ENCODE data around the gene COL25A1.

Gene COL25A1

DNA sequence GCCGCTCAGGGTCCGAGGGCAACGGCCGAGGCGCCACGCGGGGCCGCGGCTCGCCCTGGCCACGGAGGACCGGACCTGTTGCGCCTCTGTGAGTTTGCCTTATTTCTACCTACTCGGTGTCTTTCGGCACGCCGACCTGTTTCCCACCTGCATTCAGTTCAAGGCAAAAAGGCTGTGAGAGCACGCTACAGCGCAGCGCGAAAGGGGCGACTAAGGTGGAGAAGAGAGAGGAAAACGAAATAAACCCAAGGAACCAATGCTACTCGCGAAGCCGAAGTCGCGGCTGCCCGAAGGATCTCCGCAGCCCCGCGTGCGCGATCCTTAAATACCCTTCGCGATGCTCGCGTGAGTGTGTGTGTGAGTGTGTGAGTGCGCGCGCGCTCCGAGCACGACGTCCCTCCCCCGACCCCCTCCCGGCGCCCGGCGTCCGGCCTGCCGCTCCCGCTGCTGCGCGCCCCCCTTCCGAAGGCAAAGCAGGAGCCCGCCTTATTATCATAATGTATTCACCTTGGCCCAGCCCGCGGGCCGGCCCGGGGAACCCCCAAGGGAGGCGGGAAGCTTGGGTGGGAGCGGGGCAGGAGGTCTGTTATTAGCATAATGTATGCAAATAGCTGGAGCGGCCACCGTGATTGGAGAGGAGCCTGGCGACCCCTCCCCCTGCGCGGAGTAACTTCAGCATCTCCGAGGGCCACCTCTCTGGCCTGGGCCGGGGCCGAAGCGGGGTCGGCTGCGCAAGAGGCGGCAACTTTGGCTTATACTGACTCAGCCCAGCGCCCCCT is at the start of gene COL25A1:
TSS of gene COL25A1 (minus strand) at position 298 of the 779 bp plus-strand sequence.
- peak; percentile 28 for DNase-seq

DNA sequence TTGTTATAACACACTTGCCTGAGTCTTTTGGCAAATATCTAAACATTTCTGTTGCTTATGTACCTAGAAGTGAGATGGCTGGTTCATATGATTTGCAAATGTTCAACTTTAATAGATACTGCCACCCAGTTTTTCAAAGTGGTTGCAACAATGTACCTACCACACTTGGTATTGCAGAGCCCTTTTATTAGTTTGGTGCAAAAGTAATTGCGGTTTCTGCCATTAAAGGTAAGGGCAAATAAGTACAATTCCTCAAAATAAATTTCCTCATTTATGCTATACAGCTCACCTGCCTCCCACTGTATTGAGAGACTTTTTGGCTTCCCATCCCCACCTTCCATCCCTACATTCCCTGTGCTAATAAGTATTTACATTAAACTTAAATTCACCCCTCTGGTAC is 47.7 kb upstream of the COL25A1 start:
- no peak for DNase-seq

DNA sequence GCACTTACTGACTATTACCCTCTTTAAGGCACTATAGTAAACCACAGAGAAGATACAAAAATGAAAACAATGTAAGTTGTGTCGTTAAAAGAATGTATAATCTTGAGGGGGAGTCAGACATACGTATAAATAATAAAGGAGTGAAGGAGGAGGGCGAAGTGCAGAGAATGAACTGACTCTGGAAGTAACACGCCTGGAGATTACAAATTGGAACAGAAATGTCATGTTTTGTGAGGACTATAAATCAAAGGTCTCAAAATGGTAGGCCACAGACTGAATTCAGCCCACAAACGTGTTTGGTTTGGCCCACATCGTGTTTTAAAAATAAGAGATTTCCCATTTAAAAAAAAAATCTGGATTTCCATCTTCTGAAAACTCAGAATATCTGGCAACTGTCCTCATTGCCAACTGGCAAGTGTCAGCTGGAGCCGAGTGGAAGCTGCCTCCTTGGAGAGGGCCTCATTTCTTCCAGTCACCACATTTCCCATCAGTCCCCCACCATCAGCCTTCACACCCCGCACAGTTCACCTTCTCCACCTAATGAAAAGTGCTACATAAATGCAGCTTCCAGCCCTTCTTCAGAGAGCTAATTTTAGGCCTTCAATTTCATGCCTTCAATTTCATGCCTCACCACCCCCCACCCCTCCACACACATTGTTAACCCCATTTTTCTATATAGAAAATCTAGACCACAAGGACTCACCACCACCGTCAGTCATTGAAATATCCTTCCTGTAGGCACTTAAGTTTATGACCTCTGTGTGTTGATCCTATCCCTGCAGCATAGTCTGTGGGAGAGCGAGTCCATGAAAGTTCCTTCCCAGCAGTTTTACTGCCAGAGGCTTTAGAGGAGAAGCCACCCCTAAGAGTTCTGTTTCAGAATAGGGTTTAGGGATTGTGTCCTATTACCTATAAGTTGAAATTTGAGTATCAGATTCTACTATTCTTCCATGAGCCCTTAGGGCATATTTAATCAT is 32.0 kb upstream of the COL25A1 start:
- no peak for DNase-seq

DNA sequence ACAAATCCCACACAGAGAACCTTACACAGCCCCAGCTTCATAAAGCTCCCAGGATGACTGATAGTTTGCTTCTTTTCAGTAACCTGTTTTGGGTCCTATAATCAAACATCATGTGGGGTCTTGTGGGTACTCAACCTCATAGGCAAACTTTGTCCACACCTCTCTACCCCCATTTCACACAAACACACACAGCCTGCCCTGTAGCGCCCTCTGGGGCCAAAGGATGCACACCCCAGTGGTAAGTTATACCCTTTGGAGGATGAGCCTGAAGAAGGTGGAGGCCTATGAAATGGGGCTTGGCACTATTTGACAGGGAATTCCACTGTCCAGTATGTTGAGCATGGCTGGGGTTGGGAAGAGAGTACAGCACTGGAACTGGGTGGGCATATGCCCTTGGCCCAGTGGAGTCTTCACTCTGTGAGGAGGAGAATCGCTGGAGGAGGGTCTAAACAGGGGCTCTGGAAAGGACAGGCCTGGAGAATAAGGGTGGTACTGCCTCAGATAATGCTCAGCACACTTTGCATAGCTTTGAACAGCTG is 30.5 kb upstream of the COL25A1 start:
- DNase-seq, result no peak

DNA sequence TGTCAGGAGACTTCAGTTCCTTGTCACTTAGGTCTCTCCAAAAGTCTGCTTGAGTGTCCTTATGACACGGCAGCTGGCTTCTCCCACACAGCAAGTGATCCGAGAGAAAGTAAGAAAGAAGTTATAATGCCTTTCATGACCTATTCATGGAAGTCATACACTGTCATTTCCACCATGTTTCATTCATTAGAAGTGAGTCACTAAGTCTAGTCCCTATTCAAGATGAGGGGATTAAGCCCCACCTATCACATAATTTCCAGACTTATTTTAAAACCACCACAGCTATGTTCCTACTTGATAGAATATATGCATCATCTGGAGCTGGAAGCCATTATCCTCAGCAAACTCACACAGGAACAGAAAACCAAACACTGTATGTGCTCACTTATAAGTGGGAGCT is 25.2 kb upstream of the COL25A1 start:
- DNase-seq, result no peak

DNA sequence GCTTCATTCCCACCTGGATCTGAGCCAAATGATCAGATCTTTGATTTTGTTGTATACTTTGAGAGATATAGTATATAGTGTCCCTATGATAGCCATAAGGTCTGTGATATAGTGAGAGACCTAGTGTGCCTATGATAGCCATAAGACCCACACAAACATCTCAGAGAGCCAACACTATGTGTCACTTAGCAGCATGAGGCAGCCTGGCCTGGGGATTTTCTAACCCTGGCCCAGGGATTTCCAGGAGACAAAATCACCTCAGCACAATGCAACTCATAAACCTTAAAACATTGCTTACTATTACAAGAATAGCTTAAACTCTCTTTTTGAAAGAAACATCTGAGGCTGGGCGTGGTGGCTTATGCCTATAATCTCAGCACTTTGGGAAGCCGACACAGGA is 23.2 kb upstream of the COL25A1 start:
- no peak for DNase-seq

DNA sequence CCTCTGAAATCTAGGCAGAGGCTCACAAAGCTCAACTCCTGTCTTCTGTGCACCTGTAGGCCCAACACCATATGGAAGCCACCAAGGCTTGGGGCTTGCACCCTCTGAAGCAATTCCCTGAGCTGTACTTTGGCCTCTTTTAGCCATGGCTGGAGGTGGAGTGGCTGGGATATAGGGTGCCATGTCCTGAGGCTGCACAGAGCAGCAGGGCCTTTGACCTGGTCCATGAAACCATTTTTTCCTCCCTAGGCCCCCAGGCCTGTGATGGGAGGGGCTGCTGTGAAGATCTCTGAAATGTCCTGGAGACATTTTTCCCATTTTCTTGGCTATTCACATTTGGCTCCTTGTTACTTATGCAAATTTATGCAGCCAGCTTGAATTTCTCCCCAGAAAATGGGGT is 20.9 kb upstream of the COL25A1 start:
- no peak for DNase-seq

DNA sequence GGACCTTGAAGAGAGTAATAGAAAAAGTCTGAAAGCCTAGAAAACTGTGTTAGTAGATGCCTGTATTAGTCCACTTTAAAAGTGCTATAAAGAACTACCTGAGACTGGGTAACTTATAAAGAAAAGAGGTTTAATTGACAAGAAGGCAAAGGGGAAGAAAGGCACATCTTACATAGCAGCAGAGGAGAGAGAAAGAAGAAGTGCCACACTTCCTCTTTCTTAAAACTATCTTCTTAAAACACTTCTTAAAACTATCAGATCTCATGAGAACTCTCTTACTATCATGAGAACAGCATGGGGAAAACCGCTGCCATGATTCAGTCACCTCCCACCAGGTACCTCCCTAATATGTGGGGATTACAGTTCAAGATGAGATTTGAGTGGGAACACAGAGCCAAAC is 18.8 kb upstream of the COL25A1 start:
- no peak for DNase-seq

DNA sequence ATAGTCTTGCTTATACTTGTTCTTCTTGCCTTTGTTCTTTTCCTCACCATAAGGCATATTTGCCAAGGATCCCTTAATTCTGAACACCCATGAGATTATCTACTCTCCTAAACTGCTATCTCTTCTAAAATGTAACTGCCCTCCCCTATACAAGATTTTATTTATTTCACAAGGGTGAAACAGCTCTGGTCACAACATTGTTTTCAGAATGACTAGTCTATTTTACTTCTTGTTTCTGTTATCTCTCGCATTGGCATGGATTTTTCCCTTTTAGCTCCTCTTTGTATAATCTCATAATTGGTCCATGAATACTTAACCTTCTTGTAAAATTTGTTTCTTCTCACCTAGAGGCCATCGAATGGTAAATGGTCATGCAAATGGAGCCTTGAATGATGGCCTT is 17.2 kb upstream of the COL25A1 start:
- DNase-seq, result no peak

DNA sequence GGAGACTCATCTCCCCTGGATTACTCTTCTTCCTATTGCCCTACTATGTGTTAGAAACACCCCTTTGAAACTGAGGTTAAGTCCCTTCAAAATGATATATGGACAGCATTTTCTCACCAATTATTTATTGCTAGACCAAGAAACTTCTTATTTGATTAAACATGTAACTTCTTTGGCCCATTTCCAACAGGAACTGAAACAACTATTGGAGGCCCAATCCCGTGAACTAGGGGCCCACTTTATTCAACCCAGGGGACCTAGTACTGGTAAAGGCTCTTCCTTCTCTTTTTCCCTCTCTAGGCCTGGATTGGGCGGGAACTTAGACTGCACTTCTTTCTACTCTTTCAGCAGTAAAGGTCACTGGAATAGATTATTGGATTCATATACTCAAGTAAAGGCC is 16.7 kb upstream of the COL25A1 start:
- DNase-seq, result no peak

DNA sequence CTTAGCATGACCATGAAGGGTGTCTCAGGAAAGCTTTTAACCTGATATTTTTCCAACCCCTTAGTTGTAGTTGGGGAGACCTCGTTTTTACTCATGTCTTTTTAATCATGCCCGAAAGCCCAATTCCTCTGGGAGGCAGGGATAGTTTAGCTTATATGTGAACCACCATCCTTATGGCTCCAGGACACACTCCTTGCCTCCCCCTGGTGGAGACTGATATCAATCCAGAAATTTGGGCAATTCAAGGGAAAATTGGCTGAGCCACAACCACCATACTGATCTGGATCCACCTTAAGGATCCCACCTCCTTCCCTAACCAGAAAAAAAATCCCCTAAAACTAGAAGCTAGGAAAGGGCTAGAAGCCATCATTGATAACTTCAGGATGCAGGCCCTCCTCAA is 13.4 kb upstream of the COL25A1 start:
- DNase-seq, result no peak

DNA sequence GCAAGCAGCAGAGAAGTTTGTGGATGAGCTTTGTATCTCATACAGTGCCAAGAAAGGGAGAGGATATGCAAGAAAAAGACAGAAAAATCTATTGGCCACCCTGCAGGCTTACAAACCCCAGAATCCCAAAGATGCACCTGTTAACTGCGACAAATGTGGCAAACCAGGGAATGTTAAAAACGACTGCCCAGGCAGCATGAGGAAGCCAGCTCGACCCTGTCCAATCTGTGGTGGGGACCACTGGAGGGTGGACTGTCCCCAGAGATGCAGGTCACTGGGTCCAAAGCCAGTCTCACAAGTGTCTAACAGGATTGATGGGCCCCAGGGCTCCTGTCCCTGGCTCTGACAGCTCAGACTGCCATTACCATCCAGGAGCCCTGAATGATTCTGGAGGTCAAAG is 12.9 kb upstream of the COL25A1 start:
- DNase-seq, result no peak

DNA sequence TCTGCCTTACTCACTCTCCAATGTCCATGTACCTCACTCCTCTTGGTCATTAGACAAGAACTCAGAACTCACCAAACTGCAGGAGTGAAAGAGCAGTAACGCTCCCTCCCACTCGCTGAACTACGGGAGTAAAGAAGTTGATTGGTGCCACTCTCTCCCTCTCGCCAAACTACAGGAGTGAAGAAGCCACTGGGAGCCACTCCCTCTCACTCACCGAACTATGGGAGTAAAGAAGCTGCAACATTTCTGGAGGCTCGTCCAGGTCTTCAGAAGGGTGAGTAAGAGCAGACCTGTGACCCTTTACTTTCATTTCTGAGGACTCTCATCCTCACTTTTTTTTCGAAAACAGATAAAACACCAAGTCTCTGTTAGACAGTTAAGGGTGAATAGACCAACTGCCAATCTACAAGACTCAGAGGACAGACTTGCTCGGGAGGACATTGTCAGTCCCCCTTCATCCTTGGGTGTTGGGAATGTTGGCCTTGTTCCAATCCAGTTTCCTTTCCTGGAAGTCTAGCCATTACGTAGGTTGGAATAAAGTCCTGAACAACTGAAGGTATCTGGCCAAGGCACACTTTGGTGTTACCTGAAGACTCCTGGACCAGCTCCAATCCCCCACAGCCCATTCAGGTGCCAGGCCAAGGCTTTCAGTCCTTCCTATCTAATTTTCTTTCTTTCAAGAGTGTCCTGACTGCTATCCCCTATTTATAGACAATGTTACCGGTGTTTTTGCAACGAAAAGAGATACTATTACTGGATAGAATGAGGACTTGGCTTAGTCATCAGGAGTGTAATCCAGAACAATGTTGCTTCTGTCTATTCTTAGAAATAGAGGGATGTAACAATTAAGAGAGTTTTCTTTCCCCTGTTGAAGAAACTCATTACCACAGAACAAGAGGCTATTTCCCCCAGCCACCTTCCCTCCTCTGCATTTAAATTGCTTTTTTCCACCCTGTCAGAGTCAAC is 11.0 kb upstream of the COL25A1 start:
- DNase-seq, result no peak

DNA sequence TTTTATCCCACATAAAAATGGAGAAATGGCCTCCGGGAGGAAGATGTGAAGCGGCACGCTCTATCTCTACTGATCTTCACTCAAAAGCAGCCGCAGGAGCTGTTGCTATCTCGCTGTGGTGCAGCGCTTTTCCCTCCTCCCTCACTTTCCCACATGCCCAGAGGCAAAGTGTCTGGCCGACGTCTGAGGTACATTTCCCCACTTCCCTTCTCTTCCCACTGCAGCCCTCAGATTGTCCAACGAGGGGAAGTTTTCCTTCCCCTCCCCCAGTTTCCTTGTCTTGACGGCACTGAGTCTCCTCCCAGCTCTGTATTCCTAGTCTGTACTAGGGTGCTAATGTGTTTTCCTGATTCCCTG is 660 bp upstream of the COL25A1 start:
- no peak for DNase-seq

DNA sequence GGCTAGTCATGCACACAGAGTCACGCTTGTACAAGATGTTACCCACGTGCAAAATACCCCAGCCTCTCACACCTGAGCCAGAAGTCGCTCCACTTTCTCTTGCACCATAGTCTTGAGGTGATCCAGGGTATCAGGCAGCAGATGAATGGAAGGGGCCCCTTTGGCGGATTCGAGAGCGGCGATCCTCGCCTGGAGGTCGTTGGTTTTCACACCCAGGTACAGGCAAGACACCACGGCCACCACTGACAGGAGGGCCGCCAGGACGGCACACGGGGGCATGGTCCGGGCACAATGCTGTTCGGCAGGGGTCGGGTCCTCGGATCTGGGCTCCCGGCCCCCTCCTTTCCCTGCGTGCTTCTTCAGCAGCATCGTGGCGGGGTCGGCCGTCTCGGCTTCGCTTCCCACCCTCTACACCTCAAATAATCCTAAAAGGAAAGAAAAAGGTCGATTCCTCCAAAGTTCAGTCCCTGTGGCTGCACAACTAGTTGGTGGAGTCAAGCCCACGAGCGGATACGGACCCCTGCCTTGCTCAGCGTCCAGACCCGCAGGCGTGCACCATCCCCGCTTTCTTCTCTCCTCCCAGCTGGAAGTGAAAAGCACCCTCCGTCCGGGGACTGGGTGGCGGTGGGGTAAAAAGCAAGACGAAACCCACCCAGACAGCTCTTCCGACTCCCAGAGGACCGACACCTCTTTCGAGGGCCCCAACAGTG is 652 bp downstream of the COL25A1 start:
- no peak for DNase-seq

DNA sequence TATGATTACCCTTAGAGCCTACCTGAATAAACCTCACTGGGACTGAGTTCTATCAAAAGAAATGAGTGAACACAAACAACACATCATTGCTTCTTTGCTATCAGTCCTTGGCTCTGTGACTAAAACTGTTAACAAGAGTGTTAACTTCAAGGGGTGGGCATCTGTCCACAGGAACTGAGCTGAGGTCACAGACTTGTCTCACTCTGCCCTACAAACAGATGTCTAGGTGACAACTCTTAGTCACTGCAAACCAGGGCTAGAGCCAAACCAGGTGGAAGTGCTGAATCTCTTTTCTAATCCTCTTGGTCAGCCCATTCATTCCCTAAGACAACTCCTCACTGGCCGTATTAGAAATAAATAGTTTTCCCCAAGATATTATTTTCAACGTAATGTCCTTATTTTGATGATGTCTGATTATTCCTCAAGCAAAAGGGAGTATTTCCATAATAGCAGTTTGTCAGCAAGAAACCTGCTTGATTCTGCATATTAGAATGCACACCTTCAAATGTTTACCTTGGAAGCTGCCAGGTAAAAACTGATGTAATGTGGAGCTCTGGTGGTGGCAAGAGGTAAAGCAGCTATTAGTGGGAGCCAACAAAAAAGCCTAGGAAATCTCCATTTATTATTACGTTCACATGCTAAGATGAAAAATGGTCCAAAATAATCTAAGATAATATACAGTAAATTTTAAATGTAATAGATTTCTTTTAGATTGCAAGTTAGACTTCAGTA is 4.0 kb downstream of the COL25A1 start:
- peak; percentile 28 for DNase-seq

DNA sequence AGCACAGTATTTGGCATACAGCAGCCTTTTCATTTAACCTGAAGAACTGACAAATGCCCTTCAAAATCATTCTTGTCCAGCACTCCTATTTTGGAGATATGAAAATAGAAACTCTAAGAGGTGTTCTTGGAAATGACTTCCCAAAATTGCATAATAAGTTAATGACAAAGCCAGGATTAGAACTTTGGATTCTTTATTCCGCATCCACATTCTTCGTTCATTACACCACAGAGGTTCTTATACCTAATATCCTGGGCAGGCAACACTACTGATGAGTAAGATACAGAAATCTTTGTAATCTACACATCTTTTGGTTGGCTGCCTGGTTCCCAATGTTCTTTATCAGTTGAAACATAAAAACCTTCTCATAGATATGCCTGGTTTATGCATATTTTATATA is 5.9 kb downstream of the COL25A1 start:
- no peak for DNase-seq

DNA sequence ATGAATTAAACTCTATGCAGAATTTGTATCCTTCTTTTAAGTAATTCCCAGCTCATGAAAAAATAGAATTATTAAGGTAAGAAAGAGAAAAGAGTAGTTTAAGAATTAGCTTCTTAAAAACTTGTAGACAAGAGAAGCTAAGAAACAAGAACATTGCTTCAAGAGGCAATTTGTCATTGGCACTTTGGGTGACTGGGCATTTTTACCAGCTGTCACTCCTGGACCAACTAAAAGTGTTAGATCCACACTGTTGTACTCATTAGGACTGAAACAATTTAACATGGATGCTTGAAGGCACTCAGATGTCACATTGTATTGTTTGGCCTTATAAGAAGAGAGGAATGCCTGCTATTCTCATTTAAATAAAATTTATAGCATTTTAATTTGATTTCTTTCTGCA is 7.4 kb downstream of the COL25A1 start:
- no peak for DNase-seq

DNA sequence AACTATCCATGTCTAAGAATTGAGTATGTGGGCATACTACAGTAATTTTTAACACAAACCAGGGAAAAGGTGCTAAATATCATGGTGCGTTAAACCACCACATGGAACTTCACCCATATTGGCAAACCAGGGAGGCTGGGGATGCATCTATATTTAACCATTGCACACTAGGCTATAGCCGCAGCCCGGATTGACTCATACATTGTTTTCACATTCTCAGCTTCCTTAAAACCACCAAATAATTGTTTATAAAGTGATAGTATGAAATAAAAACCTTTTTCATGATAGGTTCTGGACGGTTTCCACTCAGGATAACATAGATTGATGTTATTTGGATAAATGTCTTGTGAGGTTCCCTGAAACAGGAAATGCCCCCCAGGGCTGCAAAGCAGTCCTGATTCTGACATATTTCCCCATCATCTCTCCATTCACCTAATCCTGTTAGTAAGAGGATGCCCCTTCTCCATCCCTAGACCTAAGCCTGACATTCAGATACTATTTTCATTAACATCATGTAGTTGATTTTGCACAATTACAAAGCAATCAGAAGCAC is 7.9 kb downstream of the COL25A1 start:
- DNase-seq, result no peak

DNA sequence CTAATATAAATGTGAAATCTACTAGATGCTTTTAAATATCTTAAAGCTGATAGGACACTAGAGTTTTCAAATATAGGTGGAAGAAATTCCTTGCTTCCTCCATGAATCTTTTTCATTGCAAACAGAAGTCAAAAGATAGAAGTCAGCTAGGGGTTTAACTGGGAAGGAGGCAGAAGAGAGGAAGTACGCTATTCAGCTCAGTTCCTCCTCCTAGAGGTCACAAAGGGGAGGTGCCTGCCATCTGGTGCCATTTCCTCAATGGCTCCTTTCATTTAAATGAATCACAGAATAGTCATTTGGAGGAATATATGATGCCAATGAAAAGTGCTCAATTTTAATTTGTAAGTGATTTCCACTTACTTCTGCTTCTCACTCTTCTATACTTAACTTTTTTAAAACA is 8.5 kb downstream of the COL25A1 start:
- no peak for DNase-seq

DNA sequence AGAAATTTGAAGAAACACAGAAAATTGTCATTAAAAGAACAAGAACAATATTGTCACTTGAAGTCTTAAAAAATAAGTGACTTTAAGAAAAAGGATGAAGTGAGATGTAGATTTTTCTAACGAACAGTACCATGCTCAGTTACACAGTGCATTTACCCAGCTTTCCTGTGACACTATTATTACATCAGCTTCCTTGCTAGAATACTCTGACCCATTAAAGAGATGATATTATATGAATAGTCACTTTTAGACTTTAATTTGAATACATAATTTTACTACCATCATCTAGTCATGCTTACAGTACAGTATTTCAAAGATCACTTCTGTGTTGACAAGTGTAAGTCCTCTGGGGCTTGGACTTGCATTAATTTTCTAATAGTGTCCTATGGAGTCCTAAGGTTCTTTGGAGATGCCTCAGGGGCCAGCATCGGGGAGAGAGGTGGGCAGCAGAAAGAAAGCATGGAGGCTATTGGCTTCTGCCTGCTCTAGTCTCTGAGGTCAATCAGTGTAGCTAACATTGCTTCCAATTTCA is 10.7 kb downstream of the COL25A1 start:
- no peak for DNase-seq
